SK-N-SH treated with all-trans-retinoic acid at 6 μM for 48 hours (cell line): ENCODE measurements around the gene OR13C5.
"Not testable (repeated sequence)": the region's sequence is repeated elsewhere in the genome, so short reads cannot be mapped to it uniquely, and the experiment has no call there.

Experiments used
- ATAC-seq: fragments of 200-7000 bp; cut with Tn5 transposase; 3 replicates; pipeline ENCODE4 v1.9.1; 2020; ENCODE audit warnings: mild to moderate bottlenecking, moderate library complexity
- ARNTL ChIP-seq: fragments of 450-650 bp; formaldehyde crosslinking; IDR thresholded peaks from 2 replicates; pipeline ENCODE4 v1.5.0; 2020; ENCODE audit warnings: low read depth, mild to moderate bottlenecking, moderate library complexity, borderline replicate concordance
- CREB5 ChIP-seq: fragments of 250-450 bp; sonication (Bioruptor Pico); IDR thresholded peaks from 2 replicates; pipeline ENCODE4 v1.5.1; 2020; ENCODE audit warnings: low read depth, mild to moderate bottlenecking, moderate library complexity
- CSRNP3 ChIP-seq: fragments of 250-450 bp; sonication (Bioruptor Pico); IDR thresholded peaks from 2 replicates; pipeline ENCODE4 v1.5.1; 2021; ENCODE audit warnings: mild to moderate bottlenecking, moderate library complexity
- ESRRG ChIP-seq: fragments of 250-450 bp; sonication (Bioruptor Pico); IDR thresholded peaks from 2 replicates; pipeline ENCODE4 v1.6.1; 2021; ENCODE audit warnings: mild to moderate bottlenecking
- GLIS3 ChIP-seq: fragments of 250-450 bp; sonication (Bioruptor Pico); IDR thresholded peaks from 2 replicates; pipeline ENCODE4 v1.5.0; 2020; ENCODE audit warnings: mild to moderate bottlenecking, moderate library complexity
- ISL1 ChIP-seq: fragments of 250-450 bp; sonication (Bioruptor Pico); IDR thresholded peaks from 2 replicates; pipeline ENCODE4 v2.1.2; 2022; ENCODE audit warnings: mild to moderate bottlenecking, moderate library complexity
- PATZ1 ChIP-seq: fragments of 250-450 bp; sonication (Bioruptor Pico); IDR thresholded peaks from 2 replicates; pipeline ENCODE4 v1.8.0; 2020; ENCODE audit warnings: mild to moderate bottlenecking, moderate library complexity, borderline replicate concordance
- POU6F1 ChIP-seq: fragments of 250-450 bp; sonication (Bioruptor Pico); IDR thresholded peaks from 2 replicates; pipeline ENCODE4 v1.8.0; 2021; ENCODE audit warnings: low read depth, mild to moderate bottlenecking, moderate library complexity, borderline replicate concordance
- PPARA ChIP-seq: fragments of 250-450 bp; sonication (Bioruptor Pico); IDR thresholded peaks from 2 replicates; pipeline ENCODE4 v1.5.0; 2020; ENCODE audit warnings: mild to moderate bottlenecking, borderline replicate concordance
- RARB ChIP-seq: fragments of 250-450 bp; sonication (Bioruptor Pico); IDR thresholded peaks from 2 replicates; pipeline ENCODE4 v1.8.0; 2021; ENCODE audit warnings: mild to moderate bottlenecking, moderate library complexity
- SNAI2 ChIP-seq: fragments of 250-450 bp; sonication (Bioruptor Pico); IDR thresholded peaks from 2 replicates; pipeline ENCODE4 v1.5.0; 2020; ENCODE audit warnings: mild to moderate bottlenecking, moderate library complexity
- TCF4 ChIP-seq: fragments of 250-450 bp; sonication (Bioruptor Pico); IDR thresholded peaks from 2 replicates; pipeline ENCODE4 v1.8.0; 2021; ENCODE audit warnings: mild to moderate bottlenecking, moderate library complexity, borderline replicate concordance
- TOX ChIP-seq: fragments of 250-450 bp; sonication (Bioruptor Pico); IDR thresholded peaks from 2 replicates; pipeline ENCODE4 v1.8.0; 2021; ENCODE audit warnings: mild to moderate bottlenecking, moderate library complexity, borderline replicate concordance
- ZC3H10 ChIP-seq: fragments of 250-450 bp; sonication (Bioruptor Pico); IDR thresholded peaks from 2 replicates; pipeline ENCODE4 v1.5.1; 2021; ENCODE audit warnings: mild to moderate bottlenecking, moderate library complexity
- ZFP3 ChIP-seq: fragments of 250-450 bp; sonication (Bioruptor Pico); IDR thresholded peaks from 2 replicates; pipeline ENCODE4 v1.5.0; 2020; ENCODE audit warnings: mild to moderate bottlenecking, moderate library complexity
- ZFP30 ChIP-seq: fragments of 450-650 bp; formaldehyde crosslinking; IDR thresholded peaks from 2 replicates; pipeline ENCODE4 v1.5.0; 2022; ENCODE audit warnings: mild to moderate bottlenecking, moderate library complexity
- ZNF565 ChIP-seq: fragments of 450-650 bp; formaldehyde crosslinking; conservative IDR thresholded peaks from 2 replicates; pipeline ENCODE4 v1.5.0; 2020; ENCODE audit warnings: low read depth, mild to moderate bottlenecking, moderate library complexity
- ZNF70 ChIP-seq: fragments of 450-650 bp; formaldehyde crosslinking; IDR thresholded peaks from 2 replicates; pipeline ENCODE4 v1.5.0; 2020; ENCODE audit warnings: mild to moderate bottlenecking, moderate library complexity
- ZNF8 ChIP-seq: fragments of 450-650 bp; formaldehyde crosslinking; IDR thresholded peaks from 2 replicates; pipeline ENCODE4 v1.5.0; 2020; ENCODE audit warnings: mild to moderate bottlenecking, moderate library complexity

The OR13C5 gene

GRCh38 chr9:104625964-104626363, 26.8 kb upstream of the OR13C5 start:
- ATAC-seq, result not testable (repeated sequence)

GRCh38 chr9:104618104-104618503, 18.9 kb upstream of the OR13C5 start, which contains the start of gene OR13C9:
TSS of gene OR13C9 (minus strand) at chr9:104618204. CDS start at chr9:104618204, 0 bp downstream.
- TF ChIP-seq ZFP3 (CRISPR knock-in tag), result no peak
- TF ChIP-seq CSRNP3, result no peak
- no peak for TF ChIP-seq ZC3H10 (CRISPR knock-in tag)
- TF ChIP-seq GLIS3 (CRISPR knock-in tag), result no peak
- TF ChIP-seq PPARA (CRISPR knock-in tag), result no peak
- TF ChIP-seq ZNF8 (CRISPR knock-in tag), result no peak
- TF ChIP-seq ZFP30 (CRISPR knock-in tag), result no peak
- no peak for TF ChIP-seq ZNF565 (CRISPR knock-in tag)
- no peak for TF ChIP-seq SNAI2 (CRISPR knock-in tag)
- TF ChIP-seq ARNTL (CRISPR knock-in tag), result no peak
- TF ChIP-seq ESRRG (CRISPR knock-in tag), result no peak
- ATAC-seq, result no peak

GRCh38 chr9:104617418-104617817, 18.2 kb upstream of the OR13C5 start:
- ATAC-seq, result no peak
- TF ChIP-seq ISL1 (no peak), CREB5 (CRISPR knock-in tag) (no peak), TCF4 (CRISPR knock-in tag) (no peak), POU6F1 (no peak), SNAI2 (CRISPR knock-in tag) (no peak), PATZ1 (CRISPR knock-in tag) (no peak), ZNF8 (CRISPR knock-in tag) (no peak), ZC3H10 (CRISPR knock-in tag) (no peak), ZNF70 (no peak), ZNF565 (CRISPR knock-in tag) (no peak), CSRNP3 (no peak), RARB (CRISPR knock-in tag) (no peak)
- TF ChIP-seq, all 23 proteins: peak for 0

- ATAC-seq, result no peak
These were observed 12.0 kb upstream of the OR13C5 start for GRCh38 chr9:104611213-104611612.

GRCh38 chr9:104608336-104608735, 9.1 kb upstream of the OR13C5 start:
- no peak for ATAC-seq
- TF ChIP-seq ZNF70, result no peak
- TF ChIP-seq ARNTL (CRISPR knock-in tag), result no peak
- TF ChIP-seq, all 23 proteins: peak for 0

More at GRCh38 chr9:104611213-104611612, 12.0 kb upstream of the OR13C5 start:
- no peak for TF ChIP-seq TOX
- no peak for TF ChIP-seq ZC3H10 (CRISPR knock-in tag)
